Measurements from ENCODE around the gene LBHD1. TPM values are rescaled to one million over a fixed set of nuclear protein-coding genes. Genes with fewer than 3 reads are reported as not detected.

The LBHD1 gene
- total and polyA plus RNA-seq, 2 of the 13 experiments (the other 11 are each of a cell fraction or from before 2014, with no cell fraction given) = 3.2 to 3.7 TPM

DNA sequence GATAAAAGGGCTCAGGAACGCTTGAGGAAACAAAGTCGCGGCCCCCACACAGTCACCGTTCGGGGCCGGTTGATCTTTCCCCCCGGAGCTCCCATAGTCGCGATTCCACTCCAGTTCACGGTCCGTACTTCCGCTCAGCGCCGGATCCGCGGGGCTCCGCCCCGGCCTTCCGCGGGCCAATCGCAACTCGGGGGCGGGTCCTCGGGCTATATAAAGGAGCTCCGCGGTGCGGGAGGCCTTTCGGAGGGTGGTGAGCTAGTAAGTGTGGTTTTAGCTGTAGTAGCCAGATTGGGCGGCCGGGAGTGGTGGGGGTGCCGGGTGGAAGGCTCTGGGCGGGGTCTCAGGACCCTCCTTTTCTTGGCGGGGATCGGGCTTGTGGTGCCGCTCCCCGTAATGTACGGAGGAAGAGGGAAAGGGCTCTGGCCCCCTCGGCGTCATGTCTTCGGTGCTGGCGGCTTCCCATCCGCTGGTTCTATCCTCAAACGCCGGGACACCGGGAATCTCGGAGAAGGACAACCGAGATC lies 6.9 kb downstream of the LBHD1 start, which contains the start of the genes C11orf98 and CSKMT (continued):
- TF ChIP-seq, protein P1, sequence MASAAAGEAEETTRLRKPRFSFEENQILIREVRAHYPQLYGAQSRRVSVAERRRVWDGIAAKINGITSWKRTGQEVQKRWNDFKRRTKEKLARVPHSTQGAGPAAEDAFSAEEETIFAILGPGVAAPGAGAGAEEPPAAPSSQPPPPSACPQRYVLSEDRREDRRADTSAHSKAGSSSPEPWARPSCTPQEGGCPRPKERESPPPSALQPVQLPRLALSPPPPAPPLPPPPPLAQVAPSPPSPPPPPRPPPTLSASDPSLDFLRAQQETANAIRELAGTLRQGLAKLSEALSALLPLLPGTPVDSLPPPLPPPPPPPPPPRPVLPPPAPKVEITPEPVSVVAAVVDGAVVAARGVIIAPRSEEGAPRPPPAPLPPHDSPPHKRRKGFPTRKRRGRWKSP (CRISPR knock-in tag; IDR thresholded peaks at IDR 0.05) = no peak
- TF ChIP-seq SOX13 (IDR thresholded peaks at IDR 0.05) = 0 out of 2 replicates have a peak, but pooled peaks have one; percentile 46
- TF ChIP-seq SOX13 (CRISPR knock-in tag; conservative IDR thresholded peaks at IDR 0.05 in 1 of 2, IDR thresholded peaks at IDR 0.05 in 1 of 2) = peak in 1 of 2 experiments; percentile 40; a peak in 3 of 4 replicates
- TF ChIP-seq, protein P2, sequence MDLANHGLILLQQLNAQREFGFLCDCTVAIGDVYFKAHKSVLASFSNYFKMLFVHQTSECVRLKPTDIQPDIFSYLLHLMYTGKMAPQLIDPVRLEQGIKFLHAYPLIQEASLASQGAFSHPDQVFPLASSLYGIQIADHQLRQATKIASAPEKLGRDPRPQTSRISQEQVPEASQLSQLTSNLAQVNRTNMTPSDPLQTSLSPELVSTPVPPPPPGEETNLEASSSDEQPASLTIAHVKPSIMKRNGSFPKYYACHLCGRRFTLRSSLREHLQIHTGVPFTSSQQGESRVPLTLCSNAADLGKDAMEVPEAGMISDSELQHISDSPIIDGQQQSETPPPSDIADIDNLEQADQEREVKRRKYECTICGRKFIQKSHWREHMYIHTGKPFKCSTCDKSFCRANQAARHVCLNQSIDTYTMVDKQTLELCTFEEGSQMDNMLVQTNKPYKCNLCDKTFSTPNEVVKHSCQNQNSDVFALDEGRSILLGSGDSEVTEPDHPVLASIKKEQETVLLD (CRISPR knock-in tag; IDR thresholded peaks at IDR 0.05; ENCODE audit: low read depth) = no peak
- TF ChIP-seq ZNF546 (CRISPR knock-in tag; conservative IDR thresholded peaks at IDR 0.05) = peak; percentile 49; the same call in 1 of the 2 replicates
- peak; percentile 28; the same call in 1 of the 2 replicates for TF ChIP-seq HNF4G (IDR thresholded peaks at IDR 0.05; ENCODE audit: borderline replicate concordance, low read depth, low read length)
- no peak for TF ChIP-seq HNF4G (CRISPR knock-in tag; IDR thresholded peaks at IDR 0.05; ENCODE audit: borderline replicate concordance, low read depth)
- TF ChIP-seq BCL6 (CRISPR knock-in tag; IDR thresholded peaks at IDR 0.05) = 0 out of 2 replicates have a peak, but pooled peaks have one; percentile 10
- TF ChIP-seq, protein P3, sequence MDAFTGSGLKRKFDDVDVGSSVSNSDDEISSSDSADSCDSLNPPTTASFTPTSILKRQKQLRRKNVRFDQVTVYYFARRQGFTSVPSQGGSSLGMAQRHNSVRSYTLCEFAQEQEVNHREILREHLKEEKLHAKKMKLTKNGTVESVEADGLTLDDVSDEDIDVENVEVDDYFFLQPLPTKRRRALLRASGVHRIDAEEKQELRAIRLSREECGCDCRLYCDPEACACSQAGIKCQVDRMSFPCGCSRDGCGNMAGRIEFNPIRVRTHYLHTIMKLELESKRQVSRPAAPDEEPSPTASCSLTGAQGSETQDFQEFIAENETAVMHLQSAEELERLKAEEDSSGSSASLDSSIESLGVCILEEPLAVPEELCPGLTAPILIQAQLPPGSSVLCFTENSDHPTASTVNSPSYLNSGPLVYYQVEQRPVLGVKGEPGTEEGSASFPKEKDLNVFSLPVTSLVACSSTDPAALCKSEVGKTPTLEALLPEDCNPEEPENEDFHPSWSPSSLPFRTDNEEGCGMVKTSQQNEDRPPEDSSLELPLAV (CRISPR knock-in tag; conservative IDR thresholded peaks at IDR 0.05; ENCODE audit: low read depth) = no peak
- no peak for TF ChIP-seq ZKSCAN5 (CRISPR knock-in tag; IDR thresholded peaks at IDR 0.05)
- peak; percentile 80; the same call in 1 of the 2 replicates for TF ChIP-seq TOE1 (CRISPR knock-in tag; IDR thresholded peaks at IDR 0.05)
- TF ChIP-seq ZNF616 (CRISPR knock-in tag; IDR thresholded peaks at IDR 0.05; ENCODE audit: low read depth) = peak; percentile 24; the same call in 1 of the 2 replicates
- no peak for TF ChIP-seq NONO (IDR thresholded peaks at IDR 0.05)
- TF ChIP-seq NONO (CRISPR knock-in tag; conservative IDR thresholded peaks at IDR 0.05) = 0 out of 2 replicates have a peak, but pooled peaks have one; percentile 39
- TF ChIP-seq SP4 (CRISPR knock-in tag; IDR thresholded peaks at IDR 0.05) = peak; percentile 95
- TF ChIP-seq, protein P4, sequence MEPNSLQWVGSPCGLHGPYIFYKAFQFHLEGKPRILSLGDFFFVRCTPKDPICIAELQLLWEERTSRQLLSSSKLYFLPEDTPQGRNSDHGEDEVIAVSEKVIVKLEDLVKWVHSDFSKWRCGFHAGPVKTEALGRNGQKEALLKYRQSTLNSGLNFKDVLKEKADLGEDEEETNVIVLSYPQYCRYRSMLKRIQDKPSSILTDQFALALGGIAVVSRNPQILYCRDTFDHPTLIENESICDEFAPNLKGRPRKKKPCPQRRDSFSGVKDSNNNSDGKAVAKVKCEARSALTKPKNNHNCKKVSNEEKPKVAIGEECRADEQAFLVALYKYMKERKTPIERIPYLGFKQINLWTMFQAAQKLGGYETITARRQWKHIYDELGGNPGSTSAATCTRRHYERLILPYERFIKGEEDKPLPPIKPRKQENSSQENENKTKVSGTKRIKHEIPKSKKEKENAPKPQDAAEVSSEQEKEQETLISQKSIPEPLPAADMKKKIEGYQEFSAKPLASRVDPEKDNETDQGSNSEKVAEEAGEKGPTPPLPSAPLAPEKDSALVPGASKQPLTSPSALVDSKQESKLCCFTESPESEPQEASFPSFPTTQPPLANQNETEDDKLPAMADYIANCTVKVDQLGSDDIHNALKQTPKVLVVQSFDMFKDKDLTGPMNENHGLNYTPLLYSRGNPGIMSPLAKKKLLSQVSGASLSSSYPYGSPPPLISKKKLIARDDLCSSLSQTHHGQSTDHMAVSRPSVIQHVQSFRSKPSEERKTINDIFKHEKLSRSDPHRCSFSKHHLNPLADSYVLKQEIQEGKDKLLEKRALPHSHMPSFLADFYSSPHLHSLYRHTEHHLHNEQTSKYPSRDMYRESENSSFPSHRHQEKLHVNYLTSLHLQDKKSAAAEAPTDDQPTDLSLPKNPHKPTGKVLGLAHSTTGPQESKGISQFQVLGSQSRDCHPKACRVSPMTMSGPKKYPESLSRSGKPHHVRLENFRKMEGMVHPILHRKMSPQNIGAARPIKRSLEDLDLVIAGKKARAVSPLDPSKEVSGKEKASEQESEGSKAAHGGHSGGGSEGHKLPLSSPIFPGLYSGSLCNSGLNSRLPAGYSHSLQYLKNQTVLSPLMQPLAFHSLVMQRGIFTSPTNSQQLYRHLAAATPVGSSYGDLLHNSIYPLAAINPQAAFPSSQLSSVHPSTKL (CRISPR knock-in tag; IDR thresholded peaks at IDR 0.05) = peak; percentile 33
- peak; percentile 82 for TF ChIP-seq ETV5 (CRISPR knock-in tag; IDR thresholded peaks at IDR 0.05; ENCODE audit: borderline replicate concordance)
- 0 out of 2 replicates have a peak, but pooled peaks have one; percentile 9 for TF ChIP-seq ZNF549 (CRISPR knock-in tag; IDR thresholded peaks at IDR 0.05)
- peak; percentile 68; the same call in 1 of the 2 replicates for TF ChIP-seq ELF3 (CRISPR knock-in tag; IDR thresholded peaks at IDR 0.05)
- TF ChIP-seq, protein P5, sequence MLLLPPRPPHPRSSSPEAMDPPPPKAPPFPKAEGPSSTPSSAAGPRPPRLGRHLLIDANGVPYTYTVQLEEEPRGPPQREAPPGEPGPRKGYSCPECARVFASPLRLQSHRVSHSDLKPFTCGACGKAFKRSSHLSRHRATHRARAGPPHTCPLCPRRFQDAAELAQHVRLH (CRISPR knock-in tag; IDR thresholded peaks at IDR 0.05; ENCODE audit: borderline replicate concordance, low read depth) = no peak
- 0 out of 2 replicates have a peak, but pooled peaks have one; percentile 74 for TF ChIP-seq CC2D1A (CRISPR knock-in tag; IDR thresholded peaks at IDR 0.05)
- TF ChIP-seq ZBTB20 (CRISPR knock-in tag; IDR thresholded peaks at IDR 0.05; ENCODE audit: borderline replicate concordance, low read depth) = 0 out of 2 replicates have a peak, but pooled peaks have one; percentile 69

All from HepG2 (cell line).